ENCODE data around the gene ZBTB7C.

ZBTB7C gene

GRCh38 chr18:48339692-48340091, 69.5 kb downstream of the ZBTB7C start:
- CTCF ChIA-PET, result no interaction called here
- Mint-ChIP-seq H3K4me1 (no peaks in the 10 kb centered on the region), H3K36me3 (no peaks in the 10 kb centered on the region), H3K9me3 (no peaks in the 10 kb centered on the region), H3K27ac (no peak overlapping the region), H3K27me3 (peaks cover 30% of the 10 kb centered on the region), H3K4me3 (no peak overlapping the region)
- DNase-seq, result no peak

DNA sequence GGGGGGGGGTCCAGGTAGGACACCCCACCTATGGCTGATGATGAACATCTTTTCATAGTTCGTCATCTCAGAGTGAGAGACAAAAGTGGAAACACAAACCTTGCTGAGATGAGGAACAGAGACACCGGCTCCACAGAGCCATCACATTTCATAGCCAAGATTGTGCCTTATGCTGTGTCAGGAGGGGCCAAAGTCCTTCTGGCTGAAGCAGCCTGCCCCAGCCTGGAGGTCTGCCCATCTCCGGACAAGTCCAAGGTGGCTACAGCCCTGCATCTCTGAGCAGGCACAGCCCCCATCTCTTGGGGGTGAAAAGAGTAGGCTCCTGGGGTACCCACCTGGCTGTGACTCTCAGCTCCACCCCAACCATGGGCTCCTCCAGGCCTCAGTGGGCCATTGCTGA, 70.3 kb downstream of the ZBTB7C start:
- Mint-ChIP-seq H3K27me3 (peaks cover 31% of the 10 kb centered on the region), H3K27ac (no peak overlapping the region), H3K36me3 (no peaks in the 10 kb centered on the region), H3K4me1 (no peaks in the 10 kb centered on the region), H3K9me3 (no peaks in the 10 kb centered on the region), H3K4me3 (no peak overlapping the region)
- CTCF ChIA-PET, result no interaction called here
- no peak for DNase-seq

DNA sequence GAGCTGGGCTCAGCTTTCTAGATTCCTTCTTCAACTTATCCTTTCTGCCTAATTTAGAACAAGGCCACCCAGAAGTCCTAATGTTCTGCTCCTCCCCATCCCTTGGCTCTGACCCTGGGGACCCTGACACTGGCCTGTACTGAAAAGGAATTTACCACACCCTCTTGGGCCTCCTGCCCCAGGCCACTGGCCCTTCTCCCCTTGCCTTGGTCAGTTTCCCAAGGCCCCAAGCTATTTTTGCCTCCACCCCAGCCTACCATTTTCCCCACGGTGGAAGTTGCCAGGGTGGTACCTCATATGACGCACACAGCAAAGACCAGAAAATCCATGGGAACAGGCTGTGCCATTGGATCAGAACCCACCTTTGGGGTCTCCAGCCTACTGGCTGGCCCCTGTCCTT, 72.1 kb downstream of the ZBTB7C start:
- Mint-ChIP-seq H3K4me1 (no peaks in the 10 kb centered on the region), H3K9me3 (no peaks in the 10 kb centered on the region)

GRCh38 chr18:48336332-48336731, 72.9 kb downstream of the ZBTB7C start:
- Mint-ChIP-seq H3K27ac (no peak overlapping the region), H3K4me3 (no peak overlapping the region), H3K4me1 (no peaks in the 10 kb centered on the region), H3K9me3 (no peaks in the 10 kb centered on the region), H3K27me3 (peaks cover 41% of the 10 kb centered on the region), H3K36me3 (no peaks in the 10 kb centered on the region)
- CTCF ChIA-PET, result no interaction called here
- DNase-seq, result no peak

More for the DNA sequence above, 72.1 kb downstream of the ZBTB7C start:
- DNase-seq, result no peak
- no peak overlapping the region for H3K4me3 Mint-ChIP-seq
- CTCF ChIA-PET, result no interaction called here
- H3K36me3 Mint-ChIP-seq, result no peaks in the 10 kb centered on the region
- H3K27me3 Mint-ChIP-seq, result peaks cover 40% of the 10 kb centered on the region
- H3K27ac Mint-ChIP-seq, result no peak overlapping the region

DNA sequence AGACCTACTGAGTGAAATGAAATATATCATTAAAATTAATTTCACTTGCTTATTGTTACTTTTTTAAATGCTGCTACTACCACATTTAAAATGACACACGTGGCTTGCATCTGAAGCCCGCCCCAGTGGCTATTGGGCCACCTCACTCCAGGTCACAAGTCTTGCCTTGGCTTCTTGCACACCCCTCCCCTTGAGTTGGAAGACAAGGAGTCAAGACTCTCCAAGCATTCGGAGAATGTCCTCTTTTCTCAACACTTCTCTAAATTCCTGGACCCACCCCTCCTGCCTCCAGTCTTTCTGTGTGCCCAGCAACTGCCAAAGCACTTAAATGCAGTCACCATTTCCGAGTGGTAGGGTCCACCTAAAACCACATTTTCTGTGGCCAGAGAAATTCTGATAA, 73.4 kb downstream of the ZBTB7C start:
- CTCF ChIA-PET, result no interaction called here

DNA sequence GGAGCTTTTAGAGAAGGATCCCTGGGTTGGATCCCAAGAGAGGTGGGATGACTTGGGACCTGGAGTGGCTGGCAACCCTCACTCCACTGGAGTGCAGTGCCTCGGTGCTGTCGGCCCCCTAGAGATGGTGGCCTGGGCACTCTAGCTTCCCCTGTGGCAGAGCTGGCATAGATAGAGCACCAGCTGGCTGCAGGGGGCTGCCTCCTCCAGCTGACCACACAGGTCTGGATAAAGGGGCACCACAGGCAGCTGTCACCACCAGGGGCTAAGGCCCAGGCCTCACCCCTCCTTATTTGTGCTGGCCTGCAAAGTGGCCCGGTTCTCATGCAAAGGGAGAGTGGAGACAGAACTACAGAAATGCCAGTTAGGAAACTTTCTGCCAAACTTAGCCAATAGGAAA, 74.3 kb downstream of the ZBTB7C start:
- H3K9me3 Mint-ChIP-seq, result no peaks in the 10 kb centered on the region
- CTCF ChIA-PET, result no interaction called here
- no peak for DNase-seq
- H3K4me3 Mint-ChIP-seq, result no peak overlapping the region
- no peak overlapping the region for H3K27ac Mint-ChIP-seq
- no peaks in the 10 kb centered on the region for H3K36me3 Mint-ChIP-seq
- peaks cover 48% of the 10 kb centered on the region for H3K27me3 Mint-ChIP-seq
- no peaks in the 10 kb centered on the region for H3K4me1 Mint-ChIP-seq

More for the DNA sequence above, 73.4 kb downstream of the ZBTB7C start:
- H3K36me3 Mint-ChIP-seq, result no peaks in the 10 kb centered on the region
- no peaks in the 10 kb centered on the region for H3K9me3 Mint-ChIP-seq
- no peak overlapping the region for H3K27ac Mint-ChIP-seq
- DNase-seq, result no peak
- no peak overlapping the region for H3K4me3 Mint-ChIP-seq
- H3K4me1 Mint-ChIP-seq, result no peaks in the 10 kb centered on the region
- H3K27me3 Mint-ChIP-seq, result peaks cover 41% of the 10 kb centered on the region

DNA sequence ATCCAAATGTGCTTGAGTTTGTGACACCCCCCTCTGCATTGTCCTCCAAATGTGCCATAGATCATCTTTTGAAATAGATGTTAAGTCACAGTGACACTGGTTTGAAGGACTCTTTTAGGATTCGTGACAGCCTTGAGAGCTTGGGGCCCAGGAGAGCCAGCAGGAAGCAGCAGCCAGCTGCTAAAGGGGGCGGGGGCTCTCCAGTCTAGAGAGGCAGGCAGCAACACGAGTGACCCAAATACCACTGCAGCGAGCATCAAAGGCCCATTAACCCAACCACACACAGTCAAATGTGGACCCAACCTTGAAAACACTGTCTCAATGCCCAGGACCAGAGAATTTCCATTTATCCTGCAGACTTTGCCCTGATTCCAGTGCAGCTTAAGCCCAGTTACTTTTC, 75.6 kb downstream of the ZBTB7C start:
- no peak overlapping the region for H3K4me3 Mint-ChIP-seq
- H3K4me1 Mint-ChIP-seq, result no peaks in the 10 kb centered on the region
- peaks cover 44% of the 10 kb centered on the region for H3K27me3 Mint-ChIP-seq
- no peaks in the 10 kb centered on the region for H3K9me3 Mint-ChIP-seq
- no peak for DNase-seq
- CTCF ChIA-PET, result no interaction called here
- no peaks in the 10 kb centered on the region for H3K36me3 Mint-ChIP-seq
- no peak overlapping the region for H3K27ac Mint-ChIP-seq

DNA sequence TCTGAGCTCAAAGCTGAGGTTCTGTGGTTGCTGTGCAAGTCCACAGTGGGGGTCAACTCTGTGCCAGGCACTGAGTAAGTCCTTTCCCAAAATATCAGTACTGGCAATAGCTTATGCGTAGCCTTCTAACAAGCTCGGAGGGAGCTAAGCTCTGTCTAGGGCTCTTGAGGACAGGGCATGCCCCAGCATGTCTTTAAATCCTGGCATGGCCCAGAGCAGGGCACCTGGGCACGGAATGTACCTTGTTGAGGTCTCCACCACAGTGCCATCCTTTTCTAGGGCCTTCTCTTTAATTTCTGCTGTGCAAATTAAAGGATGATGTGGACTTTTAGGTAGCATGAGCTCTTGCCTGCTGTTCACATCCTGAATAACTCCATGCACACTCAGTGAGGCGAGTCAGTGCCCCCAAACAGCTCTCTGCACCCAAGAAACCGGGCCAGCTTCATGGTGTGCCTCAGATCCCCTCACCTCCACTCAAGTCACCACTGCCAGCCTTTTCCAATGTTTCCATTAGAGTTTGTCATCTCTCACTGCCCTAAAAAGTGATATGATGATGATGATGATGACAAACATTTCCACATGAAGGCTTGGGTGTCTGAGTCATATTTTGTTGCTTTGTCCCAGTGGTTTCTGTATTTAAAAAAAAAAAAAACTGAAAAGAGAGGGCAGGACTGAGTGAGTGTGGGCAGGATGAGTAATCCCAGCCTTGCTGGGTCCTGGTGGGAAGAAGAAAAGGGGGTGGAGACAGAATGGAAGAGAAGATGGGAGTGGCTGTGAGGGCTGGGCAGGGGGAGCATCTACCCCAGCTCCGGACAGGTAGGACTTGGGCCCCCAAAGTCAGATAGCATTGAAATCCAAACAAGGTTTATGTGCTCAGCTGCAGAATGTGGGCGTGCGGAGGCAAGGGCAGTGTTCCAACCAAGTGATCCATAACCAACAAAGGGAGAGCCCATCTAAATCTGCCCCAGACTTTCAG, 78.9 kb downstream of the ZBTB7C start:
- Mint-ChIP-seq H3K36me3 (no peaks in the 10 kb centered on the region), H3K9me3 (no peaks in the 10 kb centered on the region), H3K27ac (no peak overlapping the region), H3K4me3 (no peak overlapping the region), H3K27me3 (peaks cover 39% of the 10 kb centered on the region), H3K4me1 (no peaks in the 10 kb centered on the region)
- DNase-seq, result no peak
- CTCF ChIA-PET, result interaction anchor here (0.7 kb wide), 1 partner anchor 10 kb away, joined by 4 read pairs; no protein-coding TSS in a partner anchor

DNA sequence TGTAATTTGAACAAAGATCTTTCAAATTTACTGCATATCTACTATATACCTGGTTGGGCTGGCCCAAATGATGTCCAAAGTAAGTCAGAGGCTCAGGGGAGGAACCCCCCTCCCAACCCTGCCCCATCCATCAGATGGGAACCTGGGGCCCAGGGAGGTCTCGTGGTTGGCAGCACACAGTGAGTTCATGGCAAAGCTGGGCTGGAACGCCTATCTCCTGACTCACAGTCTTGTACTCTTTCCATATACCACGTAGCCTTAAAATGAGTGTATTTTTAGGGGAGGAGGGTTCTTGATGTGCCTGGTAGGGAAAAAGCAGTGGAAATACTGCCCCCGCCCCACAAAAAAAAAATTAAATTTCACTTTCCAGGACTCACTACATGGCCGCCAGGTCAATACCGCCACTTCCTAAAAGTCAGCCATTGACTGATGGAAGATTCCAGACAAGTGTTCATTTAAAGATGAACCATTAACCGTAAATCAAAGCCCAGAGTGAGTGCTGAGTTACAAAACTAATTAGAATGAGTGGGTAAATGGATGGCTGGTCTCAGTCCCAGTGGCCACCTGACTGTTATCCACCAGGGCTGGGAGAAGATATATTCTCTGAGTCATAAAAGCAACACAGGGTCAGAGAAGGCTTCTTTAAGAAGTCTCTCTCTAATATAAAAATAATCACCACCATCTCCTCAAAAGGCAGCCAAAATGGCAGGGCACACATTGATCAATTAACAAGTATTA, 80.5 kb downstream of the ZBTB7C start:
- H3K27ac Mint-ChIP-seq, result no peak overlapping the region
- H3K4me3 Mint-ChIP-seq, result no peak overlapping the region
- no peaks in the 10 kb centered on the region for H3K9me3 Mint-ChIP-seq
- no peak for DNase-seq
- H3K27me3 Mint-ChIP-seq, result peaks cover 31% of the 10 kb centered on the region
- H3K36me3 Mint-ChIP-seq, result no peaks in the 10 kb centered on the region
- no peaks in the 10 kb centered on the region for H3K4me1 Mint-ChIP-seq
- CTCF ChIA-PET, result no interaction called here

DNA sequence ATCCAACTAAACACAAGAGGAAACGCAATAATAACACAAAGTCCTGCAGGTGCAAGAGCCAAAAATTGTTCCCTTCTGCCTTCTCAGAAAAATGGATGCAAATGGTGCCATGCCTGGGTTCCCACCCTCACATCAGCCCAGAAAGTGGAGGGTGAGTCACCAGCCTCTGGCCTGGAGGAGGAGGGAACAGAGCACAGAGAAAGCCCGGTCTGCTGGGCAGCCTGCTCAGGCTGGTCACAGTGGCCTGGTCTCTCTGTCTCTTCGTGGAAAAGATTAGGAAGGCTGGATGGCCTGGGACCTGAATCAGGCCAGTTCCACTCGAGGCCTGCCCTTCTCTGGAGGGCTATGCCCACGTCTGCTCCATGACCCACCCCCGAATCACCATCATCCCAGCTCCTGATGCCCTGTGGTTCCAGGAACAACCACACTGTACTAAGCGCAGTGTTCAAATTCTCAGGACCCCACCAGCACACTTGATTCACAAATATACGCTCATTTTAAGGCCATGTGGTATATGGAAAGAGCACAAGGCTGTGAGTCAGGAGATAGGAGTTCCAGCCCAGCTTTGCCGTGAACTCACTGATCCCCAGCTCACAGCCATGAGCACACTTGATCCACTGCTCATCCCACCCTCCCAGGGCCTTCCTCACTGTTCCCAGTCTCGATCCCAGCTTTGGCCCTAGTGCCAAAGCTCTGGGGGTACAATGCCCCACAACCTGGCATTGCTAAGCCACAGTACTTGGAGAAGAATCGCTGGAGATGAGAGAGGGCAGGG, 82.1 kb downstream of the ZBTB7C start:
- H3K27ac Mint-ChIP-seq, result no peak overlapping the region
- no peak overlapping the region for H3K4me3 Mint-ChIP-seq
- H3K27me3 Mint-ChIP-seq, result peaks cover 22% of the 10 kb centered on the region
- CTCF ChIA-PET, result no interaction called here
- DNase-seq, result no peak
- H3K4me1 Mint-ChIP-seq, result no peaks in the 10 kb centered on the region
- no peaks in the 10 kb centered on the region for H3K9me3 Mint-ChIP-seq
- H3K36me3 Mint-ChIP-seq, result no peaks in the 10 kb centered on the region

DNA sequence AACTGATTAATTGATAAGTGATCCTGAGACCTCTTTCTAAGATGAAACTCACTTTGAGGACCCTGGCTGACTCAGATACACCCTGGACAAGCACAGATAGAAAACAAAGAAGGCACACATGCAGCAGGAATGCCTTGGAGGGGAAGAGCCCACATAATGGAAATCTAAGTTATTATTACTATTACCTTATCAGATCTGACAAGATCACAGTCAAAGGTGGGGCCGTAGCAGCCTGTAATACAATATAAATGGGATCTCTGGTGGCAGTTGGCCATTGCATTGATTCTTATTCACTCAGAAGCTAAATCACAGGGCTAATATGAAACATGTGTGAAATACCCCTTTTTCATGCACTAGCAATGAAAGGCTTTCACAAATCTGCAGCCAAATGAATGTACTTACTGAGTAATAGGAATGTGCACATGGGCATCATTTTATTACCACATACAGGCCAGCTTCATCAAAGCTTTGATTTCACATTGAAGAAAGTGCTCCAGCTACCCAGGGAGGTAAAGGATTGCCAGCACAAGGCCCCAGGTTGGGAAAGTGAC, 84.0 kb downstream of the ZBTB7C start:
- Mint-ChIP-seq H3K36me3 (no peaks in the 10 kb centered on the region), H3K4me1 (no peaks in the 10 kb centered on the region), H3K4me3 (no peak overlapping the region), H3K27ac (no peak overlapping the region), H3K9me3 (no peaks in the 10 kb centered on the region), H3K27me3 (peaks cover 30% of the 10 kb centered on the region)
- CTCF ChIA-PET, result no interaction called here
- no peak for DNase-seq

- Mint-ChIP-seq H3K9me3 (no peaks in the 10 kb centered on the region), H3K4me1 (no peaks in the 10 kb centered on the region), H3K36me3 (no peaks in the 10 kb centered on the region), H3K27ac (no peak overlapping the region), H3K4me3 (no peak overlapping the region), H3K27me3 (peaks cover 33% of the 10 kb centered on the region)
- no peak for DNase-seq
- CTCF ChIA-PET, result no interaction called here
Observed at GRCh38 chr18:48324651-48325050, 84.5 kb downstream of the ZBTB7C start.

- Mint-ChIP-seq H3K27me3 (peaks cover 33% of the 10 kb centered on the region), H3K4me1 (no peaks in the 10 kb centered on the region), H3K27ac (no peak overlapping the region), H3K36me3 (no peaks in the 10 kb centered on the region), H3K4me3 (no peak overlapping the region), H3K9me3 (no peaks in the 10 kb centered on the region)
- no peak for DNase-seq
- CTCF ChIA-PET, result no interaction called here
Observed at GRCh38 chr18:48323151-48323550, 86.0 kb downstream of the ZBTB7C start.

GRCh38 chr18:48321536-48321935, 87.6 kb downstream of the ZBTB7C start:
- no peaks in the 10 kb centered on the region for H3K9me3 Mint-ChIP-seq
- DNase-seq, result no peak
- H3K27me3 Mint-ChIP-seq, result peaks cover 36% of the 10 kb centered on the region
- H3K36me3 Mint-ChIP-seq, result no peaks in the 10 kb centered on the region
- H3K4me3 Mint-ChIP-seq, result no peak overlapping the region
- no peak overlapping the region for H3K27ac Mint-ChIP-seq
- CTCF ChIA-PET, result interaction anchor here (2.1 kb wide), 1 partner anchor 123 kb away, joined by 8 read pairs; no protein-coding TSS in a partner anchor
- H3K4me1 Mint-ChIP-seq, result no peaks in the 10 kb centered on the region

All from activated naive CD4-positive, alpha-beta T cell treated with anti-CD3 and anti-CD28 coated beads, Interleukin-2, amount 10 ng/mL, durations not matched to agents 7 days and 5 days (primary cell).